ENCODE results near the gene ANKRD23. TPM values are rescaled to one million over a fixed set of nuclear protein-coding genes. Genes with fewer than 3 reads are reported as not detected.
"Not testable (repeated sequence)": the region's sequence is repeated elsewhere in the genome, so short reads cannot be mapped to it uniquely, and the experiment has no call there.

The ANKRD23 gene
- total and polyA plus RNA-seq, 2 of the 4 experiments (the other 2 are of a cell fraction): 0.54 to 1.5 TPM

DNA sequence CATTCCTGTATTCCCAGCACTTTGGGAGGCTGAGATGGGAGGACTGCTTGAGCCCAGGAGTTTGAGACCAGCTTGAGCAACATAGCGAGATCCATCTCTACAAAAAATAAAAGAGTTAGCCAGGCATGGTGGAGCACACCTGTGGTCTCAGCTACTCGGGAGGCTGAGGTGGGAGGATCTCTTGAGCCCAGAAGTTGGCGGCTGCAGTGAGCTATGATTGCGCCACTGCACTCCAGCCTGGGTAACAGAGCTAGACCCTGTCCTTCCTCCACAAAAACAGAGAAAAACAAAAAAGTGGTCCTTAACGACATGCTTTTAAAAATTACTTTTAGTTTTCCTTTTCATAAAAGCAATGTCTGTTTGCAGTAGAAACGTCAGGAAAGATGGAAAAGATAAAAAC is 47.3 kb downstream of the ANKRD23 start:
- H3K9ac ChIP-seq (ENCODE audit: low read depth, low read length); H2AK9ac ChIP-seq (replicated peaks; ENCODE audit: low read depth, low read length, poor library complexity); H3K23ac ChIP-seq (ENCODE audit: low read depth, low read length); H3K56ac ChIP-seq (ENCODE audit: extremely low read depth, insufficient read depth, low read length); H2AK5ac ChIP-seq (ENCODE audit: low read depth, low read length); H2BK5ac ChIP-seq (ENCODE audit: low read depth, low read length, poor library complexity, severe bottlenecking); DNase-seq; H3K27me3 ChIP-seq (ENCODE audit: control insufficient read depth, insufficient read depth, low read length); H3K27ac ChIP-seq (ENCODE audit: insufficient read depth, low read length); H4K5ac ChIP-seq (ENCODE audit: low read depth, low read length); H3K9me1 ChIP-seq (ENCODE audit: insufficient read depth, low read length); ATAC-seq (ENCODE audit: low read depth); BruUV-seq (replicated peaks); H3K4me2 ChIP-seq (ENCODE audit: low read depth, low read length); H3K4ac ChIP-seq (ENCODE audit: low read depth, low read length); POLR2A ChIA-PET (ENCODE audit: unreplicated experiment); H4K8ac ChIP-seq (ENCODE audit: low read depth in 2 of 2, low read length in 2 of 2); H3K79me1 ChIP-seq (ENCODE audit: low read depth in 1 of 2, low read length in 2 of 2); intact Hi-C loops (cut with micrococcal nuclease); H2AFZ ChIP-seq (replicated peaks; ENCODE audit: low read length, poor library complexity); H3K18ac ChIP-seq (ENCODE audit: low read depth, low read length); H2BK20ac ChIP-seq (ENCODE audit: low read depth, low read length); H2BK120ac ChIP-seq (ENCODE audit: low read depth, low read length); in situ Hi-C loops (cut with MboI; ENCODE audit: low sequenced_read_pairs); CTCF ChIA-PET; H4K20me1 ChIP-seq (ENCODE audit: insufficient read depth, low read length); H2BK15ac ChIP-seq (ENCODE audit: low read depth, low read length); H3K4me1 ChIP-seq (ENCODE audit: control insufficient read depth, insufficient read depth, low read length); H3K36me3 ChIP-seq (ENCODE audit: control insufficient read depth, insufficient read depth, low read length); H4K91ac ChIP-seq (ENCODE audit: insufficient read depth, low read depth, low read length); H3K14ac ChIP-seq (replicated peaks; ENCODE audit: low read depth, low read length); H3K9me3 ChIP-seq (ENCODE audit: control insufficient read depth, insufficient read depth, low read length); dilution Hi-C loops (cut with HindIII; ENCODE audit: low sequenced_read_pairs, unreplicated experiment); H3K4me3 ChIP-seq (ENCODE audit: insufficient read depth, low read depth, low read length): not testable (repeated sequence)
- 80% methylated on average over 1 of the region's 6 CpGs; no CpG with 5 or more reads in 1 of the 2 experiments for WGBS, 2 experiments (ENCODE audit: extremely low coverage in 2 of 2, insufficient read length in 1 of 2)

Data from IMR-90 (cell line).